H1 (cell line): ENCODE data around the gene AK8. TPM values are rescaled to one million over a fixed set of nuclear protein-coding genes. Genes with fewer than 3 reads are reported as not detected.

ENCODE experiments used
- CTCF ChIA-PET: fragments of 300-600 bp; sonication (Branson Sonifier 250); formaldehyde crosslinking; loops from one replicate; lab custom pipeline; 2021; ENCODE audit not compliant: partially characterized antibody; lab: Charles Lee
- POLR2A ChIA-PET: fragments of 300-600 bp; sonication (Branson Sonifier 250); formaldehyde crosslinking; loops from one replicate; lab custom pipeline; 2021; ENCODE audit warnings: inconsistent platforms; ENCODE audit not compliant: partially characterized antibody; lab: Charles Lee
- DNase-seq, 2 experiments: peaks; one replicate each; pipeline versions ENCODE4 v3.0.0 to v3.0.0-alpha.2; 2010 to 2022; ENCODE audit warnings: low spot score in 2 of 2, low read depth in 1 of 2, mixed read lengths in 1 of 2
- FAIRE-seq: peaks from 2 replicates; lab custom pipeline; 2011; peaks lifted over from hg19 to GRCh38; lab: Jason Lieb, UNC
- H2AFZ ChIP-seq: 2 replicates; pipeline ENCODE4 v1.8.1; 2012; ENCODE audit warnings: low read length, inconsistent platforms
- H2AK5ac ChIP-seq: 2 replicates; pipeline ENCODE4 v1.6.1; 2013; ENCODE audit warnings: low read depth, low read length
- H2BK120ac ChIP-seq: replicated peaks from 2 replicates; pipeline ENCODE3; 2013; ENCODE audit warnings: low read depth, low read length, inconsistent platforms
- H2BK12ac ChIP-seq: 2 replicates; pipeline ENCODE4 v1.6.1; 2013; ENCODE audit warnings: low read depth, low read length
- H2BK15ac ChIP-seq: 2 replicates; pipeline ENCODE4 v1.6.1; 2013; ENCODE audit warnings: low read length
- H2BK20ac ChIP-seq: 2 replicates; pipeline ENCODE4 v1.6.1; 2013; ENCODE audit warnings: low read length
- H2BK5ac ChIP-seq: 2 replicates; pipeline ENCODE4 v1.6.1; 2013; ENCODE audit warnings: low read depth, low read length
- H3K14ac ChIP-seq: 2 replicates; pipeline ENCODE4 v1.6.1; 2013; ENCODE audit warnings: inconsistent platforms; ENCODE audit not compliant: insufficient read length
- H3K18ac ChIP-seq: 2 replicates; pipeline ENCODE4 v1.6.1; 2013; ENCODE audit warnings: low read length; ENCODE audit errors: extremely low read depth
- H3K23ac ChIP-seq: 2 replicates; pipeline ENCODE4 v1.6.1; 2013; ENCODE audit warnings: inconsistent platforms; ENCODE audit not compliant: insufficient read length
- H3K23me2 ChIP-seq: 2 replicates; pipeline ENCODE4 v1.6.1; 2013; ENCODE audit warnings: low read depth, low read length
- H3K27ac ChIP-seq: 2 replicates; pipeline ENCODE4 v1.6.1; 2011; ENCODE audit warnings: low read depth, low read length, inconsistent platforms
- H3K27me3 ChIP-seq, 4 experiments: replicated peaks in 1 of 4; 1 replicate in 1 of 4; 2 replicates in 3 of 4; pipeline versions ENCODE4 v1.6.1 to v1.8.1; 2011 to 2013; ENCODE audit warnings: low read length in 3 of 4, mild to moderate bottlenecking in 3 of 4, inconsistent platforms in 2 of 4, mixed read lengths in 2 of 4, moderate library complexity in 1 of 4; ENCODE audit not compliant: control insufficient read depth in 3 of 4, insufficient read depth in 3 of 4; ENCODE audit errors: extremely low read depth in 1 of 4
- H3K36me3 ChIP-seq, 4 experiments: 2 replicates each; pipeline versions ENCODE4 v1.6.1 to v1.8.1; 2011 to 2013; ENCODE audit warnings: mild to moderate bottlenecking in 4 of 4, low read length in 3 of 4, moderate library complexity in 2 of 4, control low read depth in 1 of 4, inconsistent platforms in 1 of 4; ENCODE audit not compliant: insufficient read depth in 4 of 4, control insufficient read depth in 2 of 4
- H3K4ac ChIP-seq: replicated peaks from 2 replicates; pipeline ENCODE3; 2013; ENCODE audit warnings: low read length, low read depth, mixed read lengths, inconsistent platforms; ENCODE audit not compliant: insufficient read length
- H3K4me1 ChIP-seq, 4 experiments: replicated peaks in 1 of 4; 1 replicate in 1 of 4; 2 replicates in 3 of 4; pipeline versions ENCODE4 v1.6.1 to v1.8.1; 2011 to 2013; ENCODE audit warnings: low read length in 3 of 4, inconsistent platforms in 2 of 4, mixed read lengths in 1 of 4; ENCODE audit not compliant: insufficient read depth in 4 of 4, control insufficient read depth in 3 of 4
- H3K4me2 ChIP-seq, 2 experiments: 2 replicates each; pipeline versions ENCODE4 v1.6.1 to v1.8.1; 2011 to 2013; ENCODE audit warnings: low read depth in 2 of 2, low read length in 2 of 2, control low read depth in 1 of 2, inconsistent platforms in 1 of 2, mild to moderate bottlenecking in 1 of 2; ENCODE audit not compliant: insufficient read depth in 1 of 2
- H3K4me3 ChIP-seq, 4 experiments: fragments of 200-600, 300-600 bp in 1 of 4; sonication (generic), shearing (Covaris generic), sonication (Bioruptor Twin) in 1 of 4; 2 replicates each; pipeline versions ENCODE4 v1.5.1 to v1.8.1; 2011 to 2016; ENCODE audit warnings: low read length in 4 of 4, low read depth in 3 of 4, control low read depth in 2 of 4, inconsistent platforms in 2 of 4, mild to moderate bottlenecking in 2 of 4, mixed read lengths in 1 of 4, moderate library complexity in 1 of 4; ENCODE audit not compliant: insufficient read depth in 2 of 4; ENCODE audit errors: extremely low read depth in 1 of 4
- H3K56ac ChIP-seq: replicated peaks from 2 replicates; pipeline ENCODE3; 2013; ENCODE audit warnings: low read depth, mild to moderate bottlenecking, mixed read lengths, low read length, inconsistent platforms; ENCODE audit not compliant: insufficient read length
- H3K79me1 ChIP-seq: 2 replicates; pipeline ENCODE4 v1.6.1; 2013; ENCODE audit warnings: low read depth, low read length, control low read depth
- H3K79me2 ChIP-seq, 2 experiments: 2 replicates each; pipeline versions ENCODE4 v1.6.1 to v1.8.1; 2012 to 2013; ENCODE audit warnings: low read length in 2 of 2, mild to moderate bottlenecking in 2 of 2, inconsistent platforms in 1 of 2; ENCODE audit not compliant: insufficient read depth in 2 of 2, control insufficient read depth in 1 of 2
- H3K9ac ChIP-seq, 4 experiments: replicated peaks in 1 of 4; 1 replicate in 1 of 4; 2 replicates in 3 of 4; pipeline versions ENCODE4 v1.6.1 to v1.8.1; 2011 to 2013; ENCODE audit warnings: low read depth in 3 of 4, low read length in 3 of 4, control low read depth in 2 of 4, mild to moderate bottlenecking in 2 of 4, moderate library complexity in 2 of 4, inconsistent platforms in 1 of 4; ENCODE audit errors: extremely low read depth in 1 of 4
- H3K9me3 ChIP-seq, 2 experiments: 2 replicates each; pipeline versions ENCODE4 v1.6.1 to v1.8.1; 2012 to 2013; ENCODE audit warnings: mild to moderate bottlenecking in 2 of 2, moderate library complexity in 2 of 2, control low read depth in 1 of 2, inconsistent platforms in 1 of 2, low read depth in 1 of 2, low read length in 1 of 2, mixed read lengths in 1 of 2; ENCODE audit not compliant: insufficient read depth in 2 of 2
- H4K20me1 ChIP-seq, 2 experiments: replicated peaks in 1 of 2; 2 replicates each; pipeline versions ENCODE3 to v1.8.1; 2011 to 2013; ENCODE audit warnings: inconsistent platforms in 2 of 2, low read length in 2 of 2, mild to moderate bottlenecking in 1 of 2; ENCODE audit not compliant: insufficient read depth in 2 of 2, control insufficient read depth in 1 of 2
- H4K5ac ChIP-seq: 2 replicates; pipeline ENCODE4 v1.6.1; 2013; ENCODE audit warnings: low read length, low read depth, mixed read lengths, inconsistent platforms; ENCODE audit not compliant: insufficient read length
- H4K8ac ChIP-seq: 2 replicates; pipeline ENCODE4 v1.8.0; 2013; ENCODE audit warnings: mild to moderate bottlenecking, moderate library complexity, low read length, inconsistent platforms; ENCODE audit not compliant: insufficient read depth; ENCODE audit errors: extremely low read depth
- H4K91ac ChIP-seq: replicated peaks from 2 replicates; pipeline ENCODE3; 2013; ENCODE audit warnings: low read length, mixed read lengths, inconsistent platforms; ENCODE audit not compliant: insufficient read length
- EGR1 ChIP-seq: IDR thresholded peaks from 2 replicates; pipeline ENCODE4 v1.6.1; 2011; ENCODE audit warnings: low read depth, low read length, borderline replicate concordance
- GTF2F1 ChIP-seq: IDR thresholded peaks from 2 replicates; pipeline ENCODE4 v1.6.1; 2012; ENCODE audit warnings: low read depth, low read length, improper control_type of control experiment, borderline replicate concordance
- HDAC2 ChIP-seq, 2 experiments: fragments of 300-600 bp in 1 of 2; sonication (generic) in 1 of 2; IDR thresholded peaks; 2 replicates each; pipeline ENCODE4 v1.6.1; 2011 to 2012; ENCODE audit warnings: low read depth in 2 of 2, low read length in 2 of 2, mild to moderate bottlenecking in 2 of 2, moderate library complexity in 2 of 2, borderline replicate concordance in 1 of 2, inconsistent platforms in 1 of 2
- JUND ChIP-seq: IDR thresholded peaks from 2 replicates; pipeline ENCODE4 v1.6.1; 2011; ENCODE audit warnings: mild to moderate bottlenecking, improper control_type of control experiment, low read length
- MAFK ChIP-seq: IDR thresholded peaks from 2 replicates; pipeline ENCODE4 v1.6.1; 2012; ENCODE audit warnings: low read depth, mild to moderate bottlenecking, improper control_type of control experiment, low read length
- POLR2A ChIP-seq, 2 experiments: IDR thresholded peaks; 1 replicate in 1 of 2; 2 replicates in 1 of 2; pipeline ENCODE4 v1.6.1; 2011; ENCODE audit warnings: low read depth in 2 of 2, low read length in 2 of 2, mild to moderate bottlenecking in 2 of 2; ENCODE audit errors: control extremely low read depth in 1 of 2
- POLR2AphosphoS5 ChIP-seq: IDR thresholded peaks from 2 replicates; pipeline ENCODE4 v1.6.1; 2011; ENCODE audit warnings: low read depth, low read length
- RAD21 ChIP-seq, 2 experiments: IDR thresholded peaks in 1 of 2; conservative IDR thresholded peaks in 1 of 2; 2 replicates each; pipeline ENCODE4 v1.6.1; 2011; ENCODE audit warnings: low read depth in 2 of 2, low read length in 2 of 2, improper control_type of control experiment in 1 of 2, inconsistent platforms in 1 of 2, mild to moderate bottlenecking in 1 of 2, moderate library complexity in 1 of 2
- RBBP5 ChIP-seq: IDR thresholded peaks from 2 replicates; pipeline ENCODE4 v1.7.1; 2012; ENCODE audit warnings: low read depth, mild to moderate bottlenecking, inconsistent platforms, low read length, moderate library complexity, borderline replicate concordance
- RNF2 ChIP-seq: fragments of 200-900, 300-1000 bp; sonication (generic); IDR thresholded peaks from 2 replicates; pipeline ENCODE4 v1.7.1; 2016; ENCODE audit warnings: borderline replicate concordance, low read depth, mild to moderate bottlenecking, antibody characterized with exemption, low read length; ENCODE audit not compliant: poor library complexity, severe bottlenecking; ENCODE audit errors: missing control alignments
- SAP30 ChIP-seq: fragments of 300-600 bp; sonication (generic); IDR thresholded peaks from 2 replicates; pipeline ENCODE4 v1.7.1; 2012; ENCODE audit warnings: low read length, moderate library complexity, mild to moderate bottlenecking, inconsistent platforms; ENCODE audit not compliant: insufficient read depth, insufficient replicate concordance
- SP2 ChIP-seq: IDR thresholded peaks from 2 replicates; pipeline ENCODE4 v1.6.1; 2012; ENCODE audit warnings: mild to moderate bottlenecking, low read length, inconsistent platforms
- TEAD4 ChIP-seq: IDR thresholded peaks from 2 replicates; pipeline ENCODE4 v1.6.1; 2012; ENCODE audit warnings: low read depth, low read length, inconsistent platforms, mixed read lengths
- polyA plus RNA-seq, 7 experiments: library from polyadenylated mRNA; depleted of rRNA in 3 of 7; stranded (reverse) in 5 of 7; unstranded in 2 of 7; fragments of >200 nt in 5 of 7; fragments of 200-250 nt in 2 of 7; gene quantifications; 1 replicate in 5 of 7; 2 replicates in 1 of 7; 4 replicates in 1 of 7; pipeline versions ENCODE4 v1.2.1 to v1.2.3, GENCODE V29; 2011 to 2013; ENCODE audit warnings: missing spikeins in 2 of 7, mixed read lengths in 2 of 7
- total RNA-seq: library from RNA; stranded (reverse); fragmentation: NEBNext Ultra II Directional; extraction: Animal tissue kit (Norgen Biotek cat#: 25700); gene quantifications from 2 replicates; pipeline ENCODE4 v1.2.1, GENCODE V29; 2021
- TF ChIP-seq, protein P1 (sequence below): IDR thresholded peaks from 2 replicates; pipeline ENCODE4 v1.6.1; 2011; ENCODE audit warnings: low read length, improper control_type of control experiment

Gene AK8
- total and polyA plus RNA-seq, 2 of the 8 experiments (the other 6 are each of a cell fraction or from before 2014, with no cell fraction given), result 0.35 to 0.48 TPM

DNA sequence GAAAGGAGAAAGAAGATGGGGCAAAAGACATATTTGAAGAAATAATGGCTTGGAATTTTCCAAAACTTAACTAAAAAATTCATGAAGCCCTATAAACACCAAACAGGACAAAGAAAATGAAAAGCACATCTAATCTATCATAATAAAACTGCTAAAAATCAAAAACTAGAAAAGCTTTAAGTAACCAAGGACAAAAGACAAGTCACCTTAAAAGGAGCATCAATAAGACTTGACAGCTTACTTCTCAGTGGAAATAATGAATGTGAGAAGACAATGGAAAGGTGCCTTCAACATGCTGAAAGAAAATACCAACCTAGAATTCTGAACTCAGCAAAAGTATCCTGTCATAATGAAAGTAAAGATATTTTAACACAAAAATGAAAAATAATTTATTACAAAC, 180.9 kb downstream of the AK8 start:
- Histone ChIP-seq H4K8ac (no peak overlapping the region), H3K27ac (no peak overlapping the region), H3K14ac (no peak overlapping the region), H2BK5ac (no peak overlapping the region), H3K79me2 (no peaks in the 10 kb centered on the region), H4K20me1 (no peaks in the 10 kb centered on the region), H2BK20ac (no peak overlapping the region), H3K23ac (no peak overlapping the region), H3K27me3 (no peaks in the 10 kb centered on the region), H3K4ac (no peak overlapping the region), H4K91ac (no peak overlapping the region), H4K5ac (no peak overlapping the region), H3K36me3 (no peaks in the 10 kb centered on the region), H3K56ac (no peak overlapping the region), H3K9ac (no peak overlapping the region), H3K4me3 (no peak overlapping the region), H3K79me1 (no peaks in the 10 kb centered on the region), H2BK120ac (no peak overlapping the region), H2AFZ (no peak overlapping the region), H2BK12ac (no peak overlapping the region), H2AK5ac (no peak overlapping the region), H3K4me1 (no peaks in the 10 kb centered on the region), H2BK15ac (no peak overlapping the region), H3K4me2 (no peak overlapping the region), H3K9me3 (peaks cover 4 to 30% of the 10 kb centered on the region in 2 experiments), H3K23me2 (no peaks in the 10 kb centered on the region), H3K18ac (no peak overlapping the region)
- DNase-seq, result no peak
- FAIRE-seq, result no peak
- POLR2A ChIA-PET, result no interaction called here
- CTCF ChIA-PET, result interaction anchor here (1.4 kb wide), 1 partner anchor 102 kb away, joined by 7 read pairs; no protein-coding TSS in a partner anchor
- TF ChIP-seq HDAC2 (IDR thresholded peaks at IDR 0.05; ENCODE audit: borderline replicate concordance in 1 of 2, low read depth in 2 of 2, low read length in 2 of 2), result no peak
- no peak for TF ChIP-seq GTF2F1
- no peak for TF ChIP-seq MAFK
- no peak for TF ChIP-seq RBBP5
- TF ChIP-seq SP2, result no peak
- no peak for TF ChIP-seq RAD21 (IDR thresholded peaks at IDR 0.05 in 1 of 2, conservative IDR thresholded peaks at IDR 0.05 in 1 of 2; ENCODE audit: low read depth in 2 of 2, low read length in 2 of 2)
- no peak for TF ChIP-seq TEAD4
- no peak for TF ChIP-seq POLR2AphosphoS5
- no peak for TF ChIP-seq JUND
- no peak for TF ChIP-seq SAP30
- TF ChIP-seq POLR2A (IDR thresholded peaks at IDR 0.05; ENCODE audit: control extremely low read depth in 1 of 2, low read depth in 2 of 2, low read length in 2 of 2), result no peak
- no peak for TF ChIP-seq EGR1
- TF ChIP-seq, protein P1, sequence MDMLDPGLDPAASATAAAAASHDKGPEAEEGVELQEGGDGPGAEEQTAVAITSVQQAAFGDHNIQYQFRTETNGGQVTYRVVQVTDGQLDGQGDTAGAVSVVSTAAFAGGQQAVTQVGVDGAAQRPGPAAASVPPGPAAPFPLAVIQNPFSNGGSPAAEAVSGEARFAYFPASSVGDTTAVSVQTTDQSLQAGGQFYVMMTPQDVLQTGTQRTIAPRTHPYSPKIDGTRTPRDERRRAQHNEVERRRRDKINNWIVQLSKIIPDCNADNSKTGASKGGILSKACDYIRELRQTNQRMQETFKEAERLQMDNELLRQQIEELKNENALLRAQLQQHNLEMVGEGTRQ, result no peak
- TF ChIP-seq RNF2, result no peak
